Kidney (tissue), 14 donors: ENCODE measurements around the gene TRAIP. TPM values are rescaled to one million over a fixed set of nuclear protein-coding genes. Genes with fewer than 3 reads are reported as not detected.
A peak's percentile ranks its signal among the peaks of the same experiment; 100 is the strongest.

Experiments
- DNase-seq, 5 donors: peaks; one replicate each; pipeline ENCODE4 v3.0.0-alpha.2; 2013 to 2020
- FAIRE-seq: peaks from 2 replicates; lab custom pipeline; 2012; peaks lifted over from hg19 to GRCh38; lab: Jason Lieb, UNC
- H3K27ac ChIP-seq, 2 donors: one replicate each; pipeline ENCODE4 v1.7.0; 2013; ENCODE audit warnings: low read depth in 2 of 2, low read length in 2 of 2, inconsistent platforms in 1 of 2
- H3K27me3 ChIP-seq: one replicate; pipeline ENCODE4 v1.7.1; 2013; ENCODE audit warnings: low read length, inconsistent platforms; ENCODE audit not compliant: control insufficient read depth, insufficient read depth
- H3K36me3 ChIP-seq, 3 donors: one replicate each; pipeline versions ENCODE4 v1.7.0 to v1.7.1; 2013; ENCODE audit warnings: low read length in 3 of 3, control low read depth in 1 of 3, inconsistent platforms in 1 of 3; ENCODE audit not compliant: insufficient read depth in 3 of 3, control insufficient read depth in 2 of 3
- H3K4me1 ChIP-seq, 3 donors: one replicate each; pipeline versions ENCODE4 v1.7.0 to v1.7.1; 2013; ENCODE audit warnings: low read length in 3 of 3, inconsistent platforms in 1 of 3, low read depth in 1 of 3; ENCODE audit not compliant: control insufficient read depth in 2 of 3, insufficient read depth in 2 of 3
- H3K4me3 ChIP-seq, 3 donors: one replicate each; pipeline versions ENCODE4 v1.7.0 to v1.8.1; 2013; ENCODE audit warnings: low read length in 3 of 3, control low read depth in 1 of 3, inconsistent platforms in 1 of 3
- H3K9ac ChIP-seq, 3 donors: one replicate each; pipeline versions ENCODE4 v1.7.0 to v1.7.1; 2013; ENCODE audit warnings: low read length in 3 of 3, control low read depth in 1 of 3, inconsistent platforms in 1 of 3
- H3K9me3 ChIP-seq, 3 donors: one replicate each; pipeline versions ENCODE4 v1.7.0 to v1.7.1; 2013; ENCODE audit warnings: low read length in 3 of 3, control low read depth in 1 of 3, inconsistent platforms in 1 of 3; ENCODE audit not compliant: control insufficient read depth in 2 of 3, insufficient read depth in 1 of 3
- intact Hi-C: fragments of 100-400 bp; cut with DNase I; formaldehyde crosslinking; loops from one replicate; pipeline ENCODE4 v1.11.1; 2022
- polyA plus RNA-seq: library from polyadenylated mRNA; stranded (reverse); fragments of 350-450 nt; fragmentation: Illumina TruSeq; extraction: RNeasy Lipid Tissue Mini Kit (QIAGEN cat#74804); gene quantifications from one replicate; pipeline ENCODE4 v1.2.3, GENCODE V29; 2014; ENCODE audit warnings: low read depth, low replicate concordance; ENCODE audit not compliant: insufficient read depth
- total RNA-seq: library from RNA; stranded (reverse); fragmentation: NEBNext Ultra II Directional; extraction: Animal tissue kit (Norgen Biotek cat#: 25700); gene quantifications from one replicate; pipeline ENCODE4 v1.2.1, GENCODE V29; 2021
- TF ChIP-seq, protein P1 (sequence below): IDR thresholded peaks from 3 replicates; pipeline ENCODE4 v1.5.1; 2012; ENCODE audit warnings: mild to moderate bottlenecking, moderate library complexity, borderline replicate concordance; ENCODE audit not compliant: insufficient read depth; ENCODE audit errors: extremely low read depth
- donor health status: control.
- donor health status: control.
- donor health status: control.
- donor health status: control.
- donor health status: control.
- donor health status: DM: yes; HTN: yes; CAD: no.
- donor health status: Normal renal cell carcinoma (clear cell type).

Gene TRAIP
- total and polyA plus RNA-seq, 2 donors from 2014 or later: 0.71 to 1.9 TPM

GRCh38 chr3:49882166-49882565, 25.8 kb upstream of the TRAIP start:
- Histone ChIP-seq H3K9me3 (no peaks in the 10 kb centered on the region), H3K27me3 (no peaks in the 10 kb centered on the region), H3K27ac (no peak overlapping the region), H3K9ac (no peak overlapping the region), H3K4me3 (no peak overlapping the region), H3K36me3 (no peaks in the 10 kb centered on the region), H3K4me1 (no peaks in the 10 kb centered on the region)
- no peak for FAIRE-seq
- TF ChIP-seq, protein P1, sequence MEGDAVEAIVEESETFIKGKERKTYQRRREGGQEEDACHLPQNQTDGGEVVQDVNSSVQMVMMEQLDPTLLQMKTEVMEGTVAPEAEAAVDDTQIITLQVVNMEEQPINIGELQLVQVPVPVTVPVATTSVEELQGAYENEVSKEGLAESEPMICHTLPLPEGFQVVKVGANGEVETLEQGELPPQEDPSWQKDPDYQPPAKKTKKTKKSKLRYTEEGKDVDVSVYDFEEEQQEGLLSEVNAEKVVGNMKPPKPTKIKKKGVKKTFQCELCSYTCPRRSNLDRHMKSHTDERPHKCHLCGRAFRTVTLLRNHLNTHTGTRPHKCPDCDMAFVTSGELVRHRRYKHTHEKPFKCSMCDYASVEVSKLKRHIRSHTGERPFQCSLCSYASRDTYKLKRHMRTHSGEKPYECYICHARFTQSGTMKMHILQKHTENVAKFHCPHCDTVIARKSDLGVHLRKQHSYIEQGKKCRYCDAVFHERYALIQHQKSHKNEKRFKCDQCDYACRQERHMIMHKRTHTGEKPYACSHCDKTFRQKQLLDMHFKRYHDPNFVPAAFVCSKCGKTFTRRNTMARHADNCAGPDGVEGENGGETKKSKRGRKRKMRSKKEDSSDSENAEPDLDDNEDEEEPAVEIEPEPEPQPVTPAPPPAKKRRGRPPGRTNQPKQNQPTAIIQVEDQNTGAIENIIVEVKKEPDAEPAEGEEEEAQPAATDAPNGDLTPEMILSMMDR: no peak
- intact Hi-C loops: no loop called here
- DNase-seq: peak in 3 of 5 donors; percentile 29 to 64 (median 32)

GRCh38 chr3:49880581-49881315, 24.4 kb upstream of the TRAIP start:
- DNase-seq (no peak), FAIRE-seq (no peak)
- Histone ChIP-seq H3K9ac (no peak overlapping the region), H3K9me3 (no peaks in the 10 kb centered on the region), H3K4me1 (no peaks in the 10 kb centered on the region), H3K36me3 (no peaks in the 10 kb centered on the region), H3K27ac (no peak overlapping the region), H3K4me3 (no peak overlapping the region), H3K27me3 (no peaks in the 10 kb centered on the region)
- intact Hi-C loops: no loop called here
- TF ChIP-seq, protein P1: no peak

- Histone ChIP-seq H3K27ac (no peak overlapping the region), H3K27me3 (no peaks in the 10 kb centered on the region), H3K4me1 (no peaks in the 10 kb centered on the region), H3K9ac (no peak overlapping the region), H3K36me3 (no peaks in the 10 kb centered on the region), H3K4me3 (no peak overlapping the region), H3K9me3 (no peaks in the 10 kb centered on the region)
- no peak for DNase-seq
- TF ChIP-seq, protein P1: no peak
- FAIRE-seq: no peak
- intact Hi-C loops: no loop called here
Measured at GRCh38 chr3:49879721-49880120, 23.4 kb upstream of the TRAIP start.

DNA sequence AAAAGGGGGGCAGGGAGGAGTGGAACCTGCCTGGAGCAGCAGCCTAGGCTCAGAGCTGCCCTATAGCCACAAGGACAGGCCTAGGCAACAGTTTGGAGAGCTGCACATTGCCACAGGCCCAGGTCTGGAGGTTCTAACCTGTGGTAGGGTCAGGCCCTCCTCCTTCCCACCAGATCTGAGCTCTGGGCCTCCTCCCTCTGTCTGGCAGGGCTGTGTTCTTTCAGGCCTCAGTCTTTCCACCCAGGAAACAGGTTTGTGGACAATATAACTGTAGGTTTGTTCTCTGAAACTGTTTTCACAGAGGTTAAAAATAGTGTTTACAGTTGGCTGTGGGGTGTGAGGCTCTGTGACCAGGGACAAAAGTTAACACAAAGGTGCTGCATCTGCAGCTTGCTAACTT, 22.3 kb upstream of the TRAIP start:
- FAIRE-seq (no peak), DNase-seq (no peak)
- H3K4me1 ChIP-seq: no peaks in the 10 kb centered on the region
- no peaks in the 10 kb centered on the region for H3K27me3 ChIP-seq
- TF ChIP-seq, protein P1: no peak
- no peak overlapping the region for H3K9ac ChIP-seq
- no peak overlapping the region for H3K27ac ChIP-seq
- H3K9me3 ChIP-seq: no peaks in the 10 kb centered on the region
- no peak overlapping the region for H3K4me3 ChIP-seq
- intact Hi-C loops: no loop called here
- H3K36me3 ChIP-seq: no peaks in the 10 kb centered on the region
